H7 (cell line): Measurements from ENCODE around the gene KCNIP3. TPM values are rescaled to one million over a fixed set of nuclear protein-coding genes. Genes with fewer than 3 reads are reported as not detected.

Experiments
- DNase-seq: peaks from one replicate; pipeline ENCODE4 v3.0.0; 2012
- H3K27me3 ChIP-seq: 2 replicates; pipeline ENCODE4 v1.6.0; 2011; ENCODE audit warnings: mild to moderate bottlenecking, low read length; ENCODE audit not compliant: control insufficient read depth, insufficient read depth
- H3K36me3 ChIP-seq: replicated peaks from 2 replicates; pipeline ENCODE4 v1.5.1; 2011; ENCODE audit warnings: low read length; ENCODE audit not compliant: control insufficient read depth, insufficient read depth
- H3K4me3 ChIP-seq: 2 replicates; pipeline ENCODE4 v1.5.1; 2011; ENCODE audit warnings: low read depth, mild to moderate bottlenecking, control low read depth, low read length, moderate library complexity; ENCODE audit not compliant: insufficient read depth
- total RNA-seq: library from RNA; depleted of rRNA; stranded (reverse); fragments of >200 nt; shearing (Covaris generic); gene quantifications from 2 replicates; pipeline ENCODE4 v1.2.3, GENCODE V29; 2014

KCNIP3 gene
- total RNA-seq, 1 experiment from 2014 or later: 3.2 TPM

GRCh38 chr2:95310216-95310615 lies 13.1 kb downstream of the KCNIP3 start:
- Histone ChIP-seq H3K36me3 (no peaks in the 10 kb centered on the region), H3K4me3 (no peak overlapping the region)
- DNase-seq: no peak

GRCh38 chr2:95310651-95311050 lies 13.5 kb downstream of the KCNIP3 start:
- DNase-seq: no peak
- H3K27me3 ChIP-seq: no peaks in the 10 kb centered on the region
- H3K4me3 ChIP-seq: no peak overlapping the region
- no peaks in the 10 kb centered on the region for H3K36me3 ChIP-seq

More at GRCh38 chr2:95310216-95310615, 13.1 kb downstream of the KCNIP3 start:
- no peaks in the 10 kb centered on the region for H3K27me3 ChIP-seq

- no peaks in the 10 kb centered on the region for H3K36me3 ChIP-seq
- DNase-seq: no peak
- no peaks in the 10 kb centered on the region for H3K27me3 ChIP-seq
- H3K4me3 ChIP-seq: no peak overlapping the region
Measured at GRCh38 chr2:95311815-95312542, 14.8 kb downstream of the KCNIP3 start.

GRCh38 chr2:95312543-95313201 lies 15.5 kb downstream of the KCNIP3 start:
- Histone ChIP-seq H3K27me3 (no peaks in the 10 kb centered on the region), H3K36me3 (no peaks in the 10 kb centered on the region), H3K4me3 (no peak overlapping the region)
- DNase-seq: no peak

- Histone ChIP-seq H3K4me3 (no peak overlapping the region), H3K27me3 (no peaks in the 10 kb centered on the region), H3K36me3 (no peaks in the 10 kb centered on the region)
- no peak for DNase-seq
Measured at GRCh38 chr2:95313296-95314131, 16.4 kb downstream of the KCNIP3 start.

GRCh38 chr2:95314598-95314963 lies 17.4 kb downstream of the KCNIP3 start:
- Histone ChIP-seq H3K27me3 (no peaks in the 10 kb centered on the region), H3K36me3 (no peaks in the 10 kb centered on the region), H3K4me3 (no peak overlapping the region)
- no peak for DNase-seq

GRCh38 chr2:95314964-95315611 lies 17.9 kb downstream of the KCNIP3 start:
- Histone ChIP-seq H3K4me3 (no peak overlapping the region), H3K36me3 (no peaks in the 10 kb centered on the region), H3K27me3 (no peaks in the 10 kb centered on the region)
- peak; percentile 95 for DNase-seq

- no peak for DNase-seq
- H3K27me3 ChIP-seq: no peaks in the 10 kb centered on the region
- no peak overlapping the region for H3K4me3 ChIP-seq
- no peaks in the 10 kb centered on the region for H3K36me3 ChIP-seq
Measured at GRCh38 chr2:95315801-95316411, 18.8 kb downstream of the KCNIP3 start.

- no peak overlapping the region for H3K4me3 ChIP-seq
- H3K27me3 ChIP-seq: no peaks in the 10 kb centered on the region
- no peak for DNase-seq
- no peaks in the 10 kb centered on the region for H3K36me3 ChIP-seq
Measured at GRCh38 chr2:95316466-95317122, 19.4 kb downstream of the KCNIP3 start.

GRCh38 chr2:95317123-95317500 lies 20.0 kb downstream of the KCNIP3 start:
- no peaks in the 10 kb centered on the region for H3K36me3 ChIP-seq
- no peak overlapping the region for H3K4me3 ChIP-seq
- H3K27me3 ChIP-seq: no peaks in the 10 kb centered on the region
- DNase-seq: no peak

GRCh38 chr2:95317665-95318425 lies 20.7 kb downstream of the KCNIP3 start:
- no peaks in the 10 kb centered on the region for H3K36me3 ChIP-seq
- DNase-seq: no peak
- no peaks in the 10 kb centered on the region for H3K27me3 ChIP-seq
- no peak overlapping the region for H3K4me3 ChIP-seq

GRCh38 chr2:95318431-95319220 lies 21.5 kb downstream of the KCNIP3 start:
- H3K27me3 ChIP-seq: no peaks in the 10 kb centered on the region
- H3K36me3 ChIP-seq: no peaks in the 10 kb centered on the region
- no peak overlapping the region for H3K4me3 ChIP-seq
- no peak for DNase-seq
